GM21526 (cell line): ENCODE data around the gene PIK3R6.

Experiments used
- ATAC-seq: cut with Tn5 transposase; IDR thresholded peaks from one replicate; pipeline ENCODE4 v1.9.1; 2021; ENCODE audit warnings: moderate library complexity; ENCODE audit not compliant: unreplicated experiment, low FRiP score

The PIK3R6 gene

GRCh38 chr17:8800656-8801055 is 66.8 kb downstream of the PIK3R6 start:
- ATAC-seq = no peak

- ATAC-seq = no peak
These were observed 67.8 kb downstream of the PIK3R6 start for GRCh38 chr17:8799570-8800212.

- no peak for ATAC-seq
These were observed 68.5 kb downstream of the PIK3R6 start, which contains the start of gene MFSD6L for GRCh38 chr17:8798846-8799569. Gene MFSD6L (minus strand): TSS chr17:8799365. CDS start chr17:8799120, 245 bp downstream.

- ATAC-seq = no peak
These were observed 69.2 kb downstream of the PIK3R6 start for GRCh38 chr17:8798176-8798845.

GRCh38 chr17:8797621-8798175 is 69.8 kb downstream of the PIK3R6 start:
- no peak for ATAC-seq

- no peak for ATAC-seq
These were observed 72.8 kb downstream of the PIK3R6 start for GRCh38 chr17:8794636-8795035.

GRCh38 chr17:8793649-8794048 is 73.8 kb downstream of the PIK3R6 start:
- ATAC-seq = no peak

GRCh38 chr17:8792646-8793045 is 74.8 kb downstream of the PIK3R6 start:
- ATAC-seq = no peak

GRCh38 chr17:8791910-8792270 is 75.6 kb downstream of the PIK3R6 start:
- no peak for ATAC-seq

GRCh38 chr17:8791248-8791909 is 76.1 kb downstream of the PIK3R6 start:
- no peak for ATAC-seq

GRCh38 chr17:8789743-8790142 is 77.7 kb downstream of the PIK3R6 start:
- no peak for ATAC-seq

- no peak for ATAC-seq
These were observed 78.5 kb downstream of the PIK3R6 start for GRCh38 chr17:8788998-8789397.

GRCh38 chr17:8785547-8786413 is 81.7 kb downstream of the PIK3R6 start:
- no peak for ATAC-seq

- no peak for ATAC-seq
These were observed 85.3 kb downstream of the PIK3R6 start for GRCh38 chr17:8782176-8782575.

- no peak for ATAC-seq
These were observed 85.7 kb downstream of the PIK3R6 start for GRCh38 chr17:8781776-8782175.

GRCh38 chr17:8776881-8777280 is 90.6 kb downstream of the PIK3R6 start:
- no peak for ATAC-seq

GRCh38 chr17:8776248-8776647 is 91.2 kb downstream of the PIK3R6 start:
- ATAC-seq = no peak

GRCh38 chr17:8766731-8767130 is 100.7 kb downstream of the PIK3R6 start:
- no peak for ATAC-seq

GRCh38 chr17:8762012-8762411 is 105.5 kb downstream of the PIK3R6 start:
- ATAC-seq = no peak

GRCh38 chr17:8758137-8758596 is 109.3 kb downstream of the PIK3R6 start, which contains the start of gene SPDYE4:
Gene SPDYE4 (minus strand): TSS chr17:8758546. CDS start chr17:8758382, 164 bp downstream.
- no peak for ATAC-seq
